HAP-1 (cell line): ENCODE data around the gene LMO2.
"Not testable (repeated sequence)": the region's sequence is repeated elsewhere in the genome, so short reads cannot be mapped to it uniquely, and the experiment has no call there.

Experiments used
- DNase-seq, 2 experiments: peaks; one replicate each; pipeline ENCODE4 v3.0.0-alpha.2; 2016 to 2020; ENCODE audit warnings: low spot score in 2 of 2
- H3K27me3 ChIP-seq: fragments of 250-450 bp; sonication (Bioruptor Pico); 2 replicates; pipeline ENCODE4 v1.5.1; 2020; ENCODE audit warnings: low read depth, mild to moderate bottlenecking, moderate library complexity
- H3K36me3 ChIP-seq: fragments of 250-450 bp; sonication (Bioruptor Pico); replicated peaks from 2 replicates; pipeline ENCODE4 v1.5.1; 2020; ENCODE audit warnings: mild to moderate bottlenecking
- H3K4me1 ChIP-seq: fragments of 250-450 bp; sonication (Bioruptor Pico); 2 replicates; pipeline ENCODE4 v1.5.1; 2020; ENCODE audit warnings: mild to moderate bottlenecking
- H3K4me3 ChIP-seq: fragments of 250-450 bp; sonication (Bioruptor Pico); 2 replicates; pipeline ENCODE4 v1.5.1; 2020; ENCODE audit warnings: mild to moderate bottlenecking, moderate library complexity
- H3K9me3 ChIP-seq: fragments of 250-450 bp; sonication (Bioruptor Pico); 2 replicates; pipeline ENCODE4 v1.5.1; 2020; ENCODE audit warnings: mild to moderate bottlenecking, moderate library complexity
- in situ Hi-C: fragments of 300-500 bp; cut with MboI; formaldehyde crosslinking; loops from 3 replicates; pipeline ENCODE4 v1.14.3; 2020; ENCODE audit warnings: low sequenced_read_pairs, inconsistent platforms, mixed read lengths

Gene LMO2

GRCh38 chr11:33828604-33829429 lies 63.1 kb downstream of the LMO2 start:
- no peaks in the 10 kb centered on the region for H3K4me1 ChIP-seq
- no peaks in the 10 kb centered on the region for H3K36me3 ChIP-seq
- in situ Hi-C loops = loop anchor here (25.0 kb wide), 3 partner anchors 467 to 658 kb away; partner anchors contain the start of gene ABTB2
- peaks cover 32% of the 10 kb centered on the region for H3K27me3 ChIP-seq
- 0 out of 2 replicates have a peak overlapping the region, but pooled peaks have one; percentile 4 for H3K4me3 ChIP-seq
- no peak for DNase-seq
- no peaks in the 10 kb centered on the region for H3K9me3 ChIP-seq

- no peaks in the 10 kb centered on the region for H3K4me1 ChIP-seq
- no peak for DNase-seq
- peaks cover 26% of the 10 kb centered on the region for H3K27me3 ChIP-seq
- no peaks in the 10 kb centered on the region for H3K36me3 ChIP-seq
- H3K4me3 ChIP-seq = no peak overlapping the region
- H3K9me3 ChIP-seq = 0 out of 2 replicates have a peak, but pooled peaks cover 3% of the 10 kb centered on the region
- in situ Hi-C loops = loop anchor here (25.0 kb wide), 3 partner anchors 465 to 660 kb away; partner anchors contain the start of gene ABTB2
These were observed 64.7 kb downstream of the LMO2 start for GRCh38 chr11:33827206-33827605.

GRCh38 chr11:33825854-33826560 lies 65.9 kb downstream of the LMO2 start:
- no peak for DNase-seq
- in situ Hi-C loops = loop anchor here (25.0 kb wide), 3 partner anchors 464 to 661 kb away; partner anchors contain the start of gene ABTB2
- Histone ChIP-seq H3K4me1 (no peaks in the 10 kb centered on the region), H3K4me3 (no peak overlapping the region), H3K9me3 (0 out of 2 replicates have a peak, but pooled peaks cover 3% of the 10 kb centered on the region), H3K27me3 (peaks cover 34% of the 10 kb centered on the region), H3K36me3 (no peaks in the 10 kb centered on the region)

GRCh38 chr11:33822981-33823380 lies 68.9 kb downstream of the LMO2 start:
- in situ Hi-C loops, H3K4me3 ChIP-seq, DNase-seq, H3K36me3 ChIP-seq, H3K9me3 ChIP-seq, H3K4me1 ChIP-seq: not testable (repeated sequence)
- H3K27me3 ChIP-seq = peaks cover 42% of the 10 kb centered on the region

- in situ Hi-C loops = no loop called here
- no peak for DNase-seq
- Histone ChIP-seq H3K4me1 (no peaks in the 10 kb centered on the region), H3K4me3 (no peak overlapping the region), H3K27me3 (peaks cover 33% of the 10 kb centered on the region), H3K9me3 (0 out of 2 replicates have a peak, but pooled peaks cover 3% of the 10 kb centered on the region), H3K36me3 (no peaks in the 10 kb centered on the region)
These were observed 72.4 kb downstream of the LMO2 start for GRCh38 chr11:33819278-33820035.
